H9 (cell line): ENCODE data around the gene ZSCAN25. TPM values are rescaled to one million over a fixed set of nuclear protein-coding genes. Genes with fewer than 3 reads are reported as not detected.

ENCODE experiments used
- DNase-seq: peaks from one replicate; pipeline ENCODE4 v3.0.0-alpha.2; 2017
- H2AFZ ChIP-seq: one replicate; pipeline ENCODE4 v1.6.1; 2013; ENCODE audit warnings: mild to moderate bottlenecking, low read length, control low read depth, moderate library complexity
- H2AK5ac ChIP-seq: 2 replicates; pipeline ENCODE4 v1.6.1; 2013; ENCODE audit warnings: low read length, control low read depth, mixed read lengths; ENCODE audit not compliant: insufficient read length
- H2BK120ac ChIP-seq: one replicate; pipeline ENCODE4 v1.6.1; 2013; ENCODE audit warnings: low read depth, mild to moderate bottlenecking, low read length, control low read depth, inconsistent platforms; ENCODE audit not compliant: poor library complexity, severe bottlenecking
- H2BK12ac ChIP-seq: 2 replicates; pipeline ENCODE4 v1.6.1; 2013; ENCODE audit warnings: low read length, control low read depth, mixed read lengths, low read depth; ENCODE audit not compliant: insufficient read length
- H2BK15ac ChIP-seq: 2 replicates; pipeline ENCODE4 v1.6.1; 2013; ENCODE audit warnings: low read depth, low read length, control low read depth
- H2BK20ac ChIP-seq: one replicate; pipeline ENCODE4 v1.6.1; 2013; ENCODE audit warnings: low read depth, mild to moderate bottlenecking, low read length, control low read depth, inconsistent platforms; ENCODE audit not compliant: poor library complexity, severe bottlenecking
- H2BK5ac ChIP-seq: 2 replicates; pipeline ENCODE4 v1.6.1; 2013; ENCODE audit warnings: low read length, control low read depth, mixed read lengths; ENCODE audit not compliant: insufficient read length
- H3K14ac ChIP-seq: 2 replicates; pipeline ENCODE4 v1.6.1; 2013; ENCODE audit warnings: low read length, control low read depth; ENCODE audit not compliant: insufficient read depth
- H3K18ac ChIP-seq: 2 replicates; pipeline ENCODE4 v1.6.1; 2013; ENCODE audit warnings: low read depth, mild to moderate bottlenecking, mixed read lengths, low read length, control low read depth; ENCODE audit not compliant: insufficient read length
- H3K23ac ChIP-seq: 2 replicates; pipeline ENCODE4 v1.6.1; 2013; ENCODE audit warnings: low read length, control low read depth, mixed read lengths, low read depth; ENCODE audit not compliant: insufficient read length
- H3K23me2 ChIP-seq: 2 replicates; pipeline ENCODE4 v1.6.1; 2013; ENCODE audit warnings: low read depth, mild to moderate bottlenecking, mixed read lengths, low read length, control low read depth; ENCODE audit not compliant: insufficient read length, poor library complexity, severe bottlenecking
- H3K27ac ChIP-seq: 2 replicates; pipeline ENCODE4 v1.5.1; 2013; ENCODE audit warnings: low read length, control low read depth, mixed read lengths, low read depth; ENCODE audit not compliant: insufficient read length
- H3K27me3 ChIP-seq: 2 replicates; pipeline ENCODE4 v1.6.1; 2013; ENCODE audit warnings: low read length, control low read depth, inconsistent platforms; ENCODE audit not compliant: insufficient read depth
- H3K4ac ChIP-seq: 2 replicates; pipeline ENCODE4 v1.6.1; 2013; ENCODE audit warnings: low read depth, mild to moderate bottlenecking, control low read depth, inconsistent platforms, low read length, moderate library complexity
- H3K4me1 ChIP-seq: 2 replicates; pipeline ENCODE4 v1.6.1; 2013; ENCODE audit warnings: low read length, control low read depth, inconsistent platforms; ENCODE audit not compliant: insufficient read depth
- H3K4me2 ChIP-seq: 2 replicates; pipeline ENCODE4 v1.6.1; 2013; ENCODE audit warnings: low read length, control low read depth, mixed read lengths; ENCODE audit not compliant: insufficient read length, insufficient read depth
- H3K56ac ChIP-seq: 2 replicates; pipeline ENCODE4 v1.6.1; 2013; ENCODE audit warnings: low read depth, mild to moderate bottlenecking, mixed read lengths, low read length, control low read depth; ENCODE audit not compliant: insufficient read length
- H3K79me1 ChIP-seq: 2 replicates; pipeline ENCODE4 v1.6.1; 2013; ENCODE audit warnings: low read depth, mild to moderate bottlenecking, moderate library complexity, low read length, control low read depth, inconsistent platforms; ENCODE audit not compliant: insufficient read depth, poor library complexity, severe bottlenecking
- H3K79me2 ChIP-seq: 2 replicates; pipeline ENCODE4 v1.6.1; 2013; ENCODE audit warnings: low read length, control low read depth, inconsistent platforms; ENCODE audit not compliant: insufficient read depth
- H3K9ac ChIP-seq: 2 replicates; pipeline ENCODE4 v1.6.1; 2013; ENCODE audit warnings: low read length, control low read depth, mixed read lengths; ENCODE audit not compliant: insufficient read length; ENCODE audit errors: extremely low read depth
- H3K9me3 ChIP-seq: one replicate; pipeline ENCODE4 v1.6.1; 2013; ENCODE audit warnings: low read depth, low read length, inconsistent platforms; ENCODE audit not compliant: control insufficient read depth
- H3T11ph ChIP-seq: one replicate; pipeline ENCODE4 v1.6.1; 2013; ENCODE audit warnings: mild to moderate bottlenecking, low read length, control low read depth, inconsistent platforms
- H4K20me1 ChIP-seq: one replicate; pipeline ENCODE4 v1.6.1; 2013; ENCODE audit not compliant: control insufficient read depth, insufficient read length, insufficient read depth
- H4K5ac ChIP-seq: 2 replicates; pipeline ENCODE4 v1.6.1; 2013; ENCODE audit warnings: low read depth, mild to moderate bottlenecking, mixed read lengths, low read length, control low read depth; ENCODE audit not compliant: insufficient read length
- H4K8ac ChIP-seq: replicated peaks from 2 replicates; pipeline ENCODE4 v1.6.1; 2013; ENCODE audit warnings: low read length, control low read depth, mixed read lengths, low read depth; ENCODE audit not compliant: insufficient read length
- H4K91ac ChIP-seq: 2 replicates; pipeline ENCODE4 v1.6.1; 2013; ENCODE audit warnings: low read depth, mild to moderate bottlenecking, moderate library complexity, mixed read lengths, low read length, control low read depth; ENCODE audit not compliant: insufficient read length
- H3K27ac Mint-ChIP-seq, 3 experiments: 2 replicates in 2 of 3; 3 replicates in 1 of 3; pipeline ENCODE4 v1.8.0; 2020 to 2021; ENCODE audit warnings: mixed read lengths in 3 of 3, mild to moderate bottlenecking in 1 of 3, moderate library complexity in 1 of 3
- H3K27me3 Mint-ChIP-seq: 2 replicates; pipeline ENCODE4 v1.8.0; 2021; ENCODE audit warnings: low read depth, mild to moderate bottlenecking, moderate library complexity, mixed read lengths
- H3K36me3 Mint-ChIP-seq, 3 experiments: 2 replicates in 2 of 3; 3 replicates in 1 of 3; pipeline ENCODE4 v1.8.0; 2020 to 2021; ENCODE audit warnings: low read depth in 3 of 3, mixed read lengths in 3 of 3; ENCODE audit not compliant: insufficient read depth in 1 of 3
- H3K4me1 Mint-ChIP-seq, 2 experiments: 2 replicates each; pipeline ENCODE4 v1.8.0; 2020; ENCODE audit warnings: mixed read lengths in 2 of 2
- H3K4me3 Mint-ChIP-seq, 2 experiments: 2 replicates in 1 of 2; 3 replicates in 1 of 2; pipeline ENCODE4 v1.8.0; 2020 to 2021; ENCODE audit warnings: mild to moderate bottlenecking in 2 of 2, mixed read lengths in 2 of 2, moderate library complexity in 1 of 2
- H3K9me3 Mint-ChIP-seq, 2 experiments: 2 replicates in 1 of 2; 3 replicates in 1 of 2; pipeline ENCODE4 v1.8.0; 2020; ENCODE audit warnings: mild to moderate bottlenecking in 2 of 2, mixed read lengths in 2 of 2, moderate library complexity in 1 of 2
- CTCF ChIP-seq: fragments of 200-600 bp; sonication (generic); conservative IDR thresholded peaks from 3 replicates; pipeline ENCODE4 v1.8.0; 2021; ENCODE audit warnings: antibody characterized with exemption, mild to moderate bottlenecking
- WGBS: extraction: QIAGEN DNeasy Blood & Tissue Kit; methylation state at CpG from one replicate; pipeline ENCODE4 v1.1.7; 2013; ENCODE audit warnings: missing lambda C conversion rate, low lambda C conversion rate, mixed read lengths; ENCODE audit not compliant: insufficient read length; ENCODE audit errors: extremely low coverage; 5-methylcytosine and 5-hydroxymethylcytosine counted together
- total RNA-seq: library from RNA; stranded (reverse); gene quantifications from 2 replicates; pipeline ENCODE4 v1.2.1, GENCODE V29; 2021

The ZSCAN25 gene
- total RNA-seq, 1 experiment from 2014 or later, result 21.3 TPM

- Histone ChIP-seq H4K5ac (no peak overlapping the region), H3K79me2 (no peaks in the 10 kb centered on the region), H2BK12ac (no peak overlapping the region), H4K91ac (no peak overlapping the region), H4K20me1 (no peaks in the 10 kb centered on the region), H3K23me2 (peaks cover 7% of the 10 kb centered on the region), H3K4me2 (no peak overlapping the region), H3K18ac (no peak overlapping the region), H3K4ac (no peak overlapping the region), H3K27me3 (no peaks in the 10 kb centered on the region), H3K56ac (no peak overlapping the region), H2BK120ac (no peak overlapping the region), H2BK15ac (no peak overlapping the region), H2AK5ac (no peak overlapping the region), H3K79me1 (peaks cover 4% of the 10 kb centered on the region), H3K4me1 (no peaks in the 10 kb centered on the region), H3K9me3 (no peaks in the 10 kb centered on the region), H3K27ac (no peak overlapping the region), H2AFZ (no peak overlapping the region), H3K23ac (no peak overlapping the region), H2BK20ac (no peak overlapping the region), H3T11ph (no peak overlapping the region), H3K9ac (no peak overlapping the region), H3K14ac (no peak overlapping the region), H4K8ac (no peak overlapping the region), H2BK5ac (no peak overlapping the region)
- no peak for DNase-seq
- no peaks in the 10 kb centered on the region for H3K9me3 Mint-ChIP-seq
- no peak for TF ChIP-seq CTCF
- peaks cover 11 to 18% of the 10 kb centered on the region in 2 experiments for H3K4me1 Mint-ChIP-seq
- H3K4me3 Mint-ChIP-seq, result peak overlapping the region in 1 of 2 experiments; percentile 37; a peak in 2 of 5 replicates
- H3K27ac Mint-ChIP-seq, result no peak overlapping the region
- peaks cover 40 to 59% (median 56%) of the 10 kb centered on the region in 3 experiments for H3K36me3 Mint-ChIP-seq
- H3K27me3 Mint-ChIP-seq, result 0 out of 2 replicates have a peak, but pooled peaks cover 1% of the 10 kb centered on the region
- no CpG with 5 or more reads among the region's 3 CpGs for WGBS
Observed at GRCh38 chr7:99618726-99619125, 2.0 kb downstream of the ZSCAN25 start.
